PC-9 (cell line): ENCODE data around the gene FAM222B. TPM values are rescaled to one million over a fixed set of nuclear protein-coding genes. Genes with fewer than 3 reads are reported as not detected.
A peak's percentile ranks its signal among the peaks of the same experiment; 100 is the strongest.

Source experiments
- BruUV-seq: library from RNA; stranded (reverse); fragments of 400-500 nt; replicated peaks from 2 replicates; lab custom pipeline; 2021; lab: Mats Ljungman, UMichigan
- CTCF ChIA-PET: fragments of 300-600 bp; sonication (Branson Sonifier 250); formaldehyde crosslinking; loops from one replicate; lab custom pipeline; 2022; ENCODE audit warnings: antibody characterized with exemption; lab: Charles Lee
- POLR2A ChIA-PET: fragments of 300-600 bp; sonication (Branson Sonifier 250); formaldehyde crosslinking; loops from one replicate; lab custom pipeline; 2022; ENCODE audit warnings: antibody characterized with exemption; ENCODE audit not compliant: unreplicated experiment; lab: Charles Lee
- DNase-seq, 2 experiments: peaks; one replicate each; pipeline versions ENCODE4 v3.0.0 to v3.0.0-alpha.2; 2015 to 2022; ENCODE audit warnings: mixed read lengths in 1 of 2
- H2AFZ ChIP-seq: fragments of 200-600 bp; sonication (generic); 2 replicates; pipeline ENCODE4 v1.8.1; 2017; ENCODE audit warnings: antibody characterized with exemption
- H3F3A ChIP-seq: fragments of 200-600 bp; sonication (generic); 2 replicates; pipeline ENCODE4 v1.8.1; 2017; ENCODE audit warnings: antibody characterized with exemption, mild to moderate bottlenecking, low read depth; ENCODE audit not compliant: insufficient read depth
- H3K27ac ChIP-seq: fragments of 200-600 bp; sonication (generic); 2 replicates; pipeline ENCODE4 v1.6.1; 2016; ENCODE audit warnings: mixed run types
- H3K27me3 ChIP-seq: fragments of 200-600 bp; sonication (generic); 2 replicates; pipeline ENCODE4 v1.6.1; 2016; ENCODE audit warnings: low read depth, mixed run types; ENCODE audit not compliant: insufficient read depth
- H3K36me3 ChIP-seq: fragments of 200-600 bp; sonication (generic); 2 replicates; pipeline ENCODE4 v1.6.1; 2016; ENCODE audit warnings: low read depth, mixed run types
- H3K4me1 ChIP-seq: fragments of 200-600 bp; sonication (generic); replicated peaks from 2 replicates; pipeline ENCODE4 v1.6.1; 2016; ENCODE audit warnings: mixed run types; ENCODE audit not compliant: insufficient read depth
- H3K4me2 ChIP-seq: fragments of 200-600 bp; sonication (generic); 2 replicates; pipeline ENCODE4 v1.6.1; 2017; ENCODE audit warnings: mixed run types
- H3K4me3 ChIP-seq: fragments of 200-600 bp; sonication (generic); 2 replicates; pipeline ENCODE4 v1.6.1; 2016; ENCODE audit warnings: mixed run types
- H3K79me2 ChIP-seq: fragments of 200-600 bp; sonication (generic); 2 replicates; pipeline ENCODE4 v1.6.1; 2017; ENCODE audit warnings: low read depth, mixed run types
- H3K9me2 ChIP-seq: fragments of 200-600 bp; sonication (generic); 2 replicates; pipeline ENCODE4 v1.8.1; 2017; ENCODE audit warnings: mild to moderate bottlenecking; ENCODE audit not compliant: insufficient read depth
- H3K9me3 ChIP-seq: fragments of 200-600 bp; sonication (generic); 2 replicates; pipeline ENCODE4 v1.8.1; 2016; ENCODE audit warnings: low read depth; ENCODE audit not compliant: insufficient read depth
- H4K20me1 ChIP-seq: fragments of 200-600 bp; sonication (generic); 2 replicates; pipeline ENCODE4 v1.8.1; 2017; ENCODE audit not compliant: insufficient read depth
- CTCF ChIP-seq: fragments of 200-600 bp; sonication (generic); conservative IDR thresholded peaks from 2 replicates; pipeline ENCODE4 v1.6.1; 2017; ENCODE audit warnings: mixed run types, antibody characterized with exemption, mild to moderate bottlenecking, moderate library complexity
- EZH2 ChIP-seq: fragments of 200-600 bp; sonication (generic); IDR thresholded peaks from 2 replicates; pipeline ENCODE4 v1.8.0; 2017; ENCODE audit warnings: antibody characterized with exemption, low read depth
- intact Hi-C: fragments of 100-400 bp; cut with micrococcal nuclease; formaldehyde crosslinking; loops from one replicate; pipeline ENCODE4 v1.10.0; 2022; ENCODE audit not compliant: unreplicated experiment
- total RNA-seq: library from RNA; stranded (reverse); gene quantifications from 2 replicates; pipeline ENCODE4 v1.2.3, GENCODE V29; 2021

Gene FAM222B
- total RNA-seq, 1 experiment from 2014 or later, result 26.4 TPM

- Histone ChIP-seq H3K79me2 (no peaks in the 10 kb centered on the region; the same call in 1 of the 2 replicates), H3K27ac (no peak overlapping the region), H3K4me1 (peaks cover 6% of the 10 kb centered on the region), H4K20me1 (peaks cover 24% of the 10 kb centered on the region), H3K36me3 (no peaks in the 10 kb centered on the region; the same call in 1 of the 2 replicates), H3F3A (peaks cover 54% of the 10 kb centered on the region; the same call in 1 of the 2 replicates), H3K4me2 (no peak overlapping the region), H3K27me3 (no peaks in the 10 kb centered on the region), H3K9me3 (no peaks in the 10 kb centered on the region), H3K4me3 (no peak overlapping the region), H3K9me2 (no peaks in the 10 kb centered on the region), H2AFZ (no peak overlapping the region)
- intact Hi-C loops, result no loop called here
- POLR2A ChIA-PET, result interaction anchor here (0.9 kb wide), 1 partner anchor 27 kb away, joined by 13 read pairs; no protein-coding TSS in a partner anchor
- CTCF ChIA-PET, result interaction anchor here (0.6 to 0.7 kb wide), 4 partner anchors 53 to 799 kb away, joined by 3 to 8 read pairs (median 3); no protein-coding TSS in a partner anchor
- no peak for DNase-seq
- TF ChIP-seq CTCF (no peak), EZH2 (no peak)
- no TSS peak for BruUV-seq
Observed at GRCh38 chr17:28756049-28756804, 86.4 kb downstream of the FAM222B start.

GRCh38 chr17:28755486-28755885, 87.1 kb downstream of the FAM222B start:
- no peaks in the 10 kb centered on the region for H3K9me2 ChIP-seq
- TSS peak; percentile 7 for BruUV-seq
- no peak overlapping the region for H3K4me2 ChIP-seq
- H3K27ac ChIP-seq, result no peak overlapping the region
- DNase-seq, result no peak
- no peaks in the 10 kb centered on the region for H3K27me3 ChIP-seq
- H3K4me3 ChIP-seq, result no peak overlapping the region
- CTCF ChIA-PET, result no interaction called here
- intact Hi-C loops, result no loop called here
- no peak overlapping the region for H2AFZ ChIP-seq
- H3K36me3 ChIP-seq, result peaks cover 6% of the 10 kb centered on the region
- H4K20me1 ChIP-seq, result peaks cover 26% of the 10 kb centered on the region
- no peaks in the 10 kb centered on the region for H3K9me3 ChIP-seq
- POLR2A ChIA-PET, result no interaction called here
- peaks cover 6% of the 10 kb centered on the region for H3K79me2 ChIP-seq
- peaks cover 2% of the 10 kb centered on the region; the same call in 1 of the 2 replicates for H3K4me1 ChIP-seq
- TF ChIP-seq CTCF, result no peak
- no peak for TF ChIP-seq EZH2
- peaks cover 53% of the 10 kb centered on the region for H3F3A ChIP-seq

- Histone ChIP-seq H3K4me3 (no peak overlapping the region), H4K20me1 (peaks cover 56% of the 10 kb centered on the region), H3K4me2 (no peak overlapping the region), H3K36me3 (peaks cover 24% of the 10 kb centered on the region), H3K79me2 (peaks cover 38% of the 10 kb centered on the region), H2AFZ (no peak overlapping the region), H3K27me3 (no peaks in the 10 kb centered on the region), H3K27ac (no peak overlapping the region), H3K4me1 (peaks cover 37% of the 10 kb centered on the region), H3K9me3 (no peaks in the 10 kb centered on the region), H3K9me2 (no peaks in the 10 kb centered on the region), H3F3A (peaks cover 76% of the 10 kb centered on the region)
- CTCF ChIA-PET, result interaction anchor here (0.6 to 3.7 kb wide), 3 partner anchors 9 to 59 kb away, joined by 3 to 60 read pairs (median 9); partner anchors contain the start of gene TLCD1
- no peak for TF ChIP-seq EZH2
- TF ChIP-seq CTCF, result no peak
- no peak for DNase-seq
- intact Hi-C loops, result loop anchor here (5.0 kb wide), 1 partner anchor 104 kb away; the partner anchor contains the start of gene BLTP2
- no TSS peak for BruUV-seq
- POLR2A ChIA-PET, result interaction anchor here (0.5 to 0.6 kb wide), 3 partner anchors 40 to 145 kb away, joined by 3 to 11 read pairs (median 7); partner anchors contain the start of genes ERAL1 and PROCA1
Observed at GRCh38 chr17:28751600-28752366, 90.8 kb downstream of the FAM222B start.
